ENCODE results near the gene SRGAP1.
A peak's percentile ranks its signal among the peaks of the same experiment; 100 is the strongest.

Gene SRGAP1

GRCh38 chr12:63917864-63918799 lies 73.6 kb downstream of the SRGAP1 start:
- TF ChIP-seq GATA3 (IDR thresholded peaks at IDR 0.05; ENCODE audit: low read depth, low read length) (no peak), GATA2 (IDR thresholded peaks at IDR 0.05; ENCODE audit: low read depth, low read length) (no peak)

DNA sequence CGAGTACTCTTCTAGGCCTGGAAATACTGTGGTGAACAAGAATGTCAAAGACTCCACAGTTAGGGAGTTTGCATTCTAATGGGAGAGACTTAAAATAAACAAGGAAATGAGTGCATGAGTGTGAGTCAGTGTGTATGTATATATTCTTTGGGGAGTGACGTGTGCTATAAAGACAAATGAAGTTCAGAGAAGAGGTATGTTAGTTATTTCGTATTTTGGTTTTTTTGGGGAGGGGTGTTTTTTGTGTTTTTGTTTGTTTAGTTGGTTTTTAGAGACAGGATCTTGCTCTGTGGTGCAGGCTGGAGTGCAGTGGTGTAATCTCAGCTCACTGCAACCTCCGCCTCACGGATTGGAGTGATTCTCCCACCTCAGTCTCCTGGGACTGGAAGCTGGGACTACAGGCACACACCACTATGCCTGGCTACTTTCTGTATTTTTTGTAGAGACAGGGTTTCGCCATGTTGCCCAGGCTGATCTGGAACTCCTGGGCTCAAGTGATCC lies 74.3 kb downstream of the SRGAP1 start:
- TF ChIP-seq GATA3 (IDR thresholded peaks at IDR 0.05; ENCODE audit: low read depth, low read length) = no peak

DNA sequence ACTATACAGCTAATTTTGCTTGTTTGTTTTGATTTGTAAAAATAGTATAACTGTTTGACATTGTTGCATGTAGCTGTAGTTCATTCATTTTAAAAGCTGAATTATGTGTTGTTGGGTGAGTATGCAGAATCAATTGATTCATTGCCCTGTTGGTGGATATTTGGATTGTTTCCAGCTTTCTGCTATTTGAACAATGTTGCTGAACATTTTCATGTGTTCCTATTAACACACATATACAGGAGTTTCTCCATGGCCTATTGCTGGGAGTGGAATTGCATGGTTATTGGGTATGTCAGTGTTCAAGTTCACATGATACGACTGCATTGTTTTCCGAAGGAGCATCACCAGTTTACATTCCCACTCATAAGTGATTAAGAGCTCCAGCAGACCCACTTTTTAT lies 75.3 kb downstream of the SRGAP1 start:
- no peak for TF ChIP-seq GATA2 (IDR thresholded peaks at IDR 0.05; ENCODE audit: low read depth, low read length)
- TF ChIP-seq GATA3 (IDR thresholded peaks at IDR 0.05; ENCODE audit: low read depth, low read length) = no peak

GRCh38 chr12:63921157-63921556 lies 76.7 kb downstream of the SRGAP1 start:
- TF ChIP-seq GATA3 (IDR thresholded peaks at IDR 0.05; ENCODE audit: low read depth, low read length) (no peak), GATA2 (IDR thresholded peaks at IDR 0.05; ENCODE audit: low read depth, low read length) (no peak)

- no peak for TF ChIP-seq GATA2 (IDR thresholded peaks at IDR 0.05; ENCODE audit: low read depth, low read length)
- no peak for TF ChIP-seq GATA3 (IDR thresholded peaks at IDR 0.05; ENCODE audit: low read depth, low read length)
Measured at GRCh38 chr12:63922474-63922873, 78.0 kb downstream of the SRGAP1 start.

GRCh38 chr12:63924781-63925180 lies 80.3 kb downstream of the SRGAP1 start:
- TF ChIP-seq GATA2 (IDR thresholded peaks at IDR 0.05; ENCODE audit: low read depth, low read length) = peak; percentile 35; the same call in 1 of the 2 replicates
- TF ChIP-seq GATA3 (IDR thresholded peaks at IDR 0.05; ENCODE audit: low read depth, low read length) = no peak

DNA sequence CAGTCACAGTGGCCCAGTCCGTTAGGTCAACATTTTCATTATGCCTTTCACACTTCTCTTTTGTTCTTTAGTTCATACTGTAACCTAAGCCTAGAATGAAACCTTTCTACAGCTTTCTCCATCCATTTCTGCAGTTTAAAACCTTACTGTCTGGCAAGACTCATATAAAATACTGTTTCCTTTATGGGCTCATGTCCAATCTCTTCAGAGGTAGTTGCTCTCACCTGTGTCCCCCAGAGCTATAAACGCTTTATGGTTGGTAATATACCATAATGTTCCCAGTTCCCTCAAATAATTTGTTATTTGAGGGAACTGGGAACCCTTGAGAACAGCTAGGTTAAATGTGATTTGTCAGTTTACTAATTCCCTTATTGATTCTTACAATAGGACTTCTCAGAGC lies 83.0 kb downstream of the SRGAP1 start:
- TF ChIP-seq GATA3 (IDR thresholded peaks at IDR 0.05; ENCODE audit: low read depth, low read length) = no peak
- TF ChIP-seq GATA2 (IDR thresholded peaks at IDR 0.05; ENCODE audit: low read depth, low read length) = no peak

- TF ChIP-seq GATA2 (IDR thresholded peaks at IDR 0.05; ENCODE audit: low read depth, low read length) (no peak), GATA3 (IDR thresholded peaks at IDR 0.05; ENCODE audit: low read depth, low read length) (no peak)
Measured at GRCh38 chr12:63928305-63928704, 83.8 kb downstream of the SRGAP1 start.

- TF ChIP-seq GATA3 (IDR thresholded peaks at IDR 0.05; ENCODE audit: low read depth, low read length) = no peak
- no peak for TF ChIP-seq GATA2 (IDR thresholded peaks at IDR 0.05; ENCODE audit: low read depth, low read length)
Measured at GRCh38 chr12:63929426-63929825, 84.9 kb downstream of the SRGAP1 start.

GRCh38 chr12:63930971-63931370 lies 86.5 kb downstream of the SRGAP1 start:
- TF ChIP-seq GATA2 (IDR thresholded peaks at IDR 0.05; ENCODE audit: low read depth, low read length) = no peak
- TF ChIP-seq GATA3 (IDR thresholded peaks at IDR 0.05; ENCODE audit: low read depth, low read length) = no peak

DNA sequence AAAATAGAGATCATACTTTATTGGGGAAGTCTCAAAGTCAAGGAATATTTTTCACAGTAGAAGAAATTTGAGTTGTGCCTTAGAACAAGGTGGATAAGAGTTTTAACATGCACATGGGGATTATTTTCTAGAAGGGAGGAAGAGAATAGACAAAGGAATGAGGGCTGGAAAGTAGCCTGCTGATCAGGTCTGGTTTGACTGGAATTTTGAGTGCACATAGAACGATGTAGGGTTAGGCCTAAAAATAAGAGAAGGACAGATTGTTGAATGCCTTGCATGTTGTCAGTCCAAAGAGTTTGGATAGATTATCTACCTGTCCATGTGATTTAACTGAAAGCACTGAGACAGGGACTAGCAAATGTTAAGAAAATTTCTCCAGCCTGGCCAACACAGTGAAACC lies 87.2 kb downstream of the SRGAP1 start:
- TF ChIP-seq GATA3 (IDR thresholded peaks at IDR 0.05; ENCODE audit: low read depth, low read length) (no peak), GATA2 (IDR thresholded peaks at IDR 0.05; ENCODE audit: low read depth, low read length) (no peak)

DNA sequence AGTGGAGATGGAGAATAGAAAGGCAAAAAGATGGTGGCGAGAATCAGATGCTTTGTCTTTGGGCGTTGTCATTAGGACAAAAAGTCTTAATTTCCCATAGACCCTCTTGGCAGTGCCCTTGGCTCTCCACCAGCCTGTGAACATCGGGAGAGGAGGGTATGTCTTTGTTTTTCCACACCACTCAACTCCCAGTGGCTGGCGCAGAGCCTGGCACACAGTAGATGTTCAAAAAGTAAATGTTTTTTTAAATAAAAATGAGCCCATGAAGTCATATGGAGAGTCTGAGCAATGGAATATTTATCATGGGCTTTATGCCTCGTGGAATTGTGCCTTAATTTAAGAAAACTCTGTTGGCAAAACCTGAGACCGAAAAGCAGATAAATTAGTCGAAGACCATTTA lies 90.4 kb downstream of the SRGAP1 start:
- TF ChIP-seq GATA3 (IDR thresholded peaks at IDR 0.05; ENCODE audit: low read depth, low read length) = no peak
- TF ChIP-seq GATA2 (IDR thresholded peaks at IDR 0.05; ENCODE audit: low read depth, low read length) = no peak

GRCh38 chr12:63935361-63935760 lies 90.9 kb downstream of the SRGAP1 start:
- TF ChIP-seq GATA3 (IDR thresholded peaks at IDR 0.05; ENCODE audit: low read depth, low read length) (no peak), GATA2 (IDR thresholded peaks at IDR 0.05; ENCODE audit: low read depth, low read length) (no peak)

DNA sequence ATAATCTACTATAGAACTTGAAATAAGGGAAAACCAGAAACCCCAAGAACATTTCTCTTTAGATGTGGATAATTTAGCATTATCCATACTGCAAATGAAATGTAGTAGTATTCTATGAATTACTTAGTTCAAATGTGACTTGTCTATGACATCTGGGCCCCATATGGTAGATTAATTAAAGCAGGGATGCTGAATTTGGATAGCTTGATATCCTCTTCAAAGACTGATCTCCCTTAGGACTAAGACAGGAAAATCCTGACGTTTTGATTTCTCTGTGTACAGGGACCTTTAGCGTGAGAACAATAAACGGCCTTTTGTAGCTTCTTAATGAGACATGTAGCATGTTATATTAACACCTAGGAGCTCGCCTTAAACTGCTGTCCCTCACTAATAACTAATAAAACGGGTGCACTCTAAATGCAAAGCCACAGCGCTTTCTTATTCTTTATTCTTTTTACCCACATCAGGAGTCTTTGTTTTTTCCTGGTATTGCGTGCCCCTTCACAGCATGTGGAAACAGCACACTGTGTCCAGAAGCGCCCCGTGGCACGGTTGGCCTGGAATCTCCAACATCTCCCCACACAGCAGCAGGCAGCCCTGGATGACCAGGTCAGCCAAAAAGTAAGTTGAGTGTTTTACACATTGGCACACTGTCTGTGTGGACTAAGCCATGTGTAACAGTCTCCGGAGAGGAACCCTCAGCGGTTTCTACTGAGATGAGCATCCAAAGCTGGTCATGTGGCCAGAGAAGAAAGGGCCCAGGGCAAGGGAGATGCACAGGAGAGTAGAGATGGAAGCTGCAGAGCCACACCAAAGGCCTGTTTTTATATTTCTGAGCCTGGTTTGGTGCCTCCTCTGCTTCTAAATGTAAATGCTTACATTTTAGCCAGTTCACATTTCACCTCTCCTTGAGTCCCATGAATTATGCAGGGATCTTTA lies 93.1 kb downstream of the SRGAP1 start:
- no peak for TF ChIP-seq GATA3 (IDR thresholded peaks at IDR 0.05; ENCODE audit: low read depth, low read length)
- TF ChIP-seq GATA2 (IDR thresholded peaks at IDR 0.05; ENCODE audit: low read depth, low read length) = peak; percentile 67

Data from SH-SY5Y (cell line).